22Rv1 (cell line): ENCODE results near the gene CISH.

Experiments used
- H3K27ac ChIP-seq: fragments of 450-650 bp; 2 replicates; pipeline ENCODE4 v1.5.1; 2017
- ZFX ChIP-seq: fragments of 450-650 bp; IDR thresholded peaks from 2 replicates; pipeline ENCODE4 v1.6.1; 2017; ENCODE audit warnings: antibody characterized with exemption, borderline replicate concordance
- TF ChIP-seq, protein P1 (sequence below): fragments of 450-650 bp; IDR thresholded peaks from 2 replicates; pipeline ENCODE4 v1.5.1; 2017; ENCODE audit warnings: mild to moderate bottlenecking

CISH gene

DNA sequence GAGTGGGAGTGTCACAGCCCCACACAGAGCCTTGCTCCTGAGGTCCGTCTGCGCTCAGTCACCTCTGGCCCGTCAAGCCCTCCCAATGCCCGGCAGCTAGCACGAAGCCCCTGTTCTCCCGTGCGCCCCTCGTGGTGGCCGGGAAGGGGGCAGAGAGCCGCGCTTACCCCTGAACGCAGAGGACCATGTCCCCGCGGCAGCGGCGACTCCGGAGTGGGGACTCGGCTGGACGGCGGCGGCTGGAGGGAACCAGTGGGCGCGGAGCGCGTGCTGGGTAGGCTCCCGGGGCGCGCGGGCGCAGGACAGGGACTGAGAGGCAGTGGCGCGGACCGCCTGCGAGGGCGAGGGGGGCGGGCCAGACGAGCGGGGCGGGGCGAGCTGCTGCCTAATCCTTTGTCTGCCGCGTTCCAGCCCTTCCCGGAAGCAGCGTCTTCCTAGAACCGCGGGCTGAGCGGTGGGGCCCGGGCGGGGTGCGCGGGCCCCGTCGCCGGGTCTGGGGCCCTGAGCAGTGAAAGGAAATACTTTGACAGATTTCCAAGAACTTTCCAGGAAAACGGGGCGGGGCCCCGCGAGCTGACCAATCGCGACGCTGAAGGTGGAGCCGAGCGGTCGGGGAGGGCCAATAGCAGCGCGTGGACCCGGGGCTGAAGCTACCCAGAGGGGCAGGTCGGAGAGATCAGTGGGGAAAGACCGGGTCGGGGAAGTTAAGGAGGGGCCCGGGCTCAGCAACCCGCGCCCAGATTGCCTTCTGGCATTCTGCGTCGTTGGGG lies at the start of gene CISH:
TSS of gene CISH (minus strand) at position 311 of the 770 bp plus-strand sequence. CDS start at position 187, 124 bp downstream.
- TF ChIP-seq ZFX, result no peak
- TF ChIP-seq, protein P1, sequence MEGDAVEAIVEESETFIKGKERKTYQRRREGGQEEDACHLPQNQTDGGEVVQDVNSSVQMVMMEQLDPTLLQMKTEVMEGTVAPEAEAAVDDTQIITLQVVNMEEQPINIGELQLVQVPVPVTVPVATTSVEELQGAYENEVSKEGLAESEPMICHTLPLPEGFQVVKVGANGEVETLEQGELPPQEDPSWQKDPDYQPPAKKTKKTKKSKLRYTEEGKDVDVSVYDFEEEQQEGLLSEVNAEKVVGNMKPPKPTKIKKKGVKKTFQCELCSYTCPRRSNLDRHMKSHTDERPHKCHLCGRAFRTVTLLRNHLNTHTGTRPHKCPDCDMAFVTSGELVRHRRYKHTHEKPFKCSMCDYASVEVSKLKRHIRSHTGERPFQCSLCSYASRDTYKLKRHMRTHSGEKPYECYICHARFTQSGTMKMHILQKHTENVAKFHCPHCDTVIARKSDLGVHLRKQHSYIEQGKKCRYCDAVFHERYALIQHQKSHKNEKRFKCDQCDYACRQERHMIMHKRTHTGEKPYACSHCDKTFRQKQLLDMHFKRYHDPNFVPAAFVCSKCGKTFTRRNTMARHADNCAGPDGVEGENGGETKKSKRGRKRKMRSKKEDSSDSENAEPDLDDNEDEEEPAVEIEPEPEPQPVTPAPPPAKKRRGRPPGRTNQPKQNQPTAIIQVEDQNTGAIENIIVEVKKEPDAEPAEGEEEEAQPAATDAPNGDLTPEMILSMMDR, result peak; percentile 54
- H3K27ac ChIP-seq, result peak within 1 kb of the TSS; percentile 62

DNA sequence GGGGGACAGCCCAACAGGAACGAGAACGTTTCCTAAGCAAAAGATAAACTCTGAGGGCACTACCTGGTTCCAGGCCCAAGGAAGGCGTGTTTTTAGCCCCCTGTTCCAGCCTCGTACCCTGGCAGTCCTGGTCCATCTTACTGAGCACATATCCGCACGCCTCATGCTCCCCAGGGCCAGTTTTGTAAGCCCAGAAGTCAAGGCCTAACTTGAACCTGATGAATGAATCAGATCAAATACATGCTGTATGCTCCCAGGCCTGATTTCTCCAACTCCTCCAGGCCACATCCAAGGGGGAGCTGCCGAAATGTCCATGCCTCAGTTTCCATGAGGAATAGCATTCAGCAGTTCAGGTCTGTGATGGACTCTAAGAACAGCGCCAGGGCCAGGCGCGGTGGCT lies 48.8 kb upstream of the CISH start:
- TF ChIP-seq, protein P1, result no peak
- TF ChIP-seq ZFX, result no peak
- H3K27ac ChIP-seq, result no peak overlapping the region

GRCh38 chr3:50658831-50659230 lies 47.3 kb upstream of the CISH start:
- TF ChIP-seq, protein P1, result no peak
- no peak for TF ChIP-seq ZFX
- no peak overlapping the region for H3K27ac ChIP-seq

GRCh38 chr3:50658416-50658815 lies 46.8 kb upstream of the CISH start:
- H3K27ac ChIP-seq, result no peak overlapping the region
- TF ChIP-seq ZFX, result no peak
- TF ChIP-seq, protein P1, result no peak

DNA sequence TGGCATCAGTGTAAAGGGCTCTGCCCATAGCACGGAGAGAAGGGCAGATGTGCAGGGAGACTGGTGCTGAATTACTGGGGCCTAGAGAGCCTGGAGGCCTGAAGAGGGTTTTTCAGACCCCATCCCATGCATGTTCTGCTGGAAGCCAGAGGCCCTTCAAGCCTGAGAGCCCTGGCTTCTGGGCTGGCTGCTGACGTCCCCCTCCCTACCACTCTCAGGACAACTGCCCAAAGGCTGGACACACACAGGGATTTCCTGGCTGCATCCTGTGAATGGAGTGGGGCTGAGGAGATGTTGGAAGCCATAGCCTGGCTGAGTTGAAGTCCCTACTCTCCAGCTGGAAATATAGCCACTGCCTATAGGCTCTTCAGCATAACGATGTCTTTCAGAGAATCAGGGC lies 46.2 kb upstream of the CISH start:
- no peak for TF ChIP-seq ZFX
- TF ChIP-seq, protein P1, result no peak
- H3K27ac ChIP-seq, result no peak overlapping the region

DNA sequence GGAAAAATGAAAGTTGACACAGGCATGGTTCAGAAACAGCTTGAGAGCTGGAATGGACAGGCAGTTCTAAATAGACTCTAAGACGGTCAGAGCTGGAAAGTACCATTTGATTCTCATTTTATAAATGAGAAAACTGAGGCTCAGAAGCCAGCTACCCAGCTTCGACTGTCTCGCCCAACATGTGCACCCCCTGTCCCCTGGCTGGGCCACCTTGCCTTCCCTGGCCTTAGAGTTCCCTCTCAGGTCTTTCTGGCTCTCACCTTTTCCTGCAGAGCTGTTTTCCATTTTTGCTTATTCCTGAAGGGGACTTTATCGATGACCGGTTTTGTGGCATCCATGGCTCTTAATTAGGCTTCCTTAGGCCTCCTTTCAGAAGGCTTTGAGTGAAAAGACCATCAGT lies 45.8 kb upstream of the CISH start:
- TF ChIP-seq, protein P1, result no peak
- TF ChIP-seq ZFX, result no peak
- H3K27ac ChIP-seq, result no peak overlapping the region

GRCh38 chr3:50656417-50657195 lies 45.0 kb upstream of the CISH start:
- TF ChIP-seq, protein P1, result no peak
- no peak for TF ChIP-seq ZFX
- H3K27ac ChIP-seq, result no peak overlapping the region
